SU-DHL-6 (cell line): Measurements from ENCODE around the gene UQCC2.

ENCODE experiments used
- H2AFZ ChIP-seq: fragments of 200-600 bp; sonication (generic); 2 replicates; pipeline ENCODE4 v1.6.1; 2014; ENCODE audit warnings: low read depth, mild to moderate bottlenecking, moderate library complexity, mixed read lengths, antibody characterized with exemption, low read length; ENCODE audit not compliant: severe bottlenecking
- H3F3A ChIP-seq: fragments of 200-600 bp; shearing (Covaris generic); 2 replicates; pipeline ENCODE4 v1.6.0; 2016; ENCODE audit warnings: antibody characterized with exemption, mild to moderate bottlenecking; ENCODE audit not compliant: insufficient read depth
- H3K27ac ChIP-seq: fragments of 200-600 bp; sonication (generic); 2 replicates; pipeline ENCODE4 v1.5.1; 2016; ENCODE audit warnings: low read depth, mild to moderate bottlenecking, low read length, moderate library complexity, mixed read lengths
- H3K27me3 ChIP-seq: fragments of 200-600 bp; sonication (generic), shearing (Covaris generic); 2 replicates; pipeline ENCODE4 v1.6.0; 2014; ENCODE audit warnings: mild to moderate bottlenecking, low read length
- H3K36me3 ChIP-seq: fragments of 200-600 bp; sonication (generic); 2 replicates; pipeline ENCODE4 v1.6.1; 2014; ENCODE audit warnings: mild to moderate bottlenecking, low read length, mixed read lengths
- H3K4me2 ChIP-seq: fragments of 300-600, 200-600 bp; shearing (Covaris generic), sonication (generic); 2 replicates; pipeline ENCODE4 v1.6.0; 2014; ENCODE audit warnings: low read length, low read depth, mild to moderate bottlenecking; ENCODE audit not compliant: poor library complexity, severe bottlenecking
- H3K4me3 ChIP-seq: fragments of 200-600 bp; sonication (generic); 2 replicates; pipeline ENCODE4 v1.5.1; 2014; ENCODE audit warnings: antibody characterized with exemption, low read length, mild to moderate bottlenecking, mixed read lengths; ENCODE audit not compliant: insufficient read depth, poor library complexity, severe bottlenecking
- H3K79me2 ChIP-seq: fragments of 200-600 bp; sonication (generic); 2 replicates; pipeline ENCODE4 v1.6.1; 2014; ENCODE audit warnings: mild to moderate bottlenecking, low read length, moderate library complexity; ENCODE audit not compliant: insufficient read depth
- H3K9ac ChIP-seq: fragments of 200-600 bp; sonication (generic); 2 replicates; pipeline ENCODE4 v1.7.0; 2014; ENCODE audit warnings: mild to moderate bottlenecking, low read length
- H3K9me2 ChIP-seq: fragments of 200-600 bp; sonication (generic); replicated peaks from 2 replicates; pipeline ENCODE4 v1.6.1; 2014; ENCODE audit warnings: low read length; ENCODE audit not compliant: insufficient read depth
- H3K9me3 ChIP-seq: fragments of 200-600 bp; sonication (generic); 2 replicates; pipeline ENCODE4 v1.6.1; 2014; ENCODE audit warnings: low read length, mixed read lengths; ENCODE audit not compliant: insufficient read depth
- H4K20me1 ChIP-seq: fragments of 200-600 bp; sonication (generic); 2 replicates; pipeline ENCODE4 v1.6.1; 2014; ENCODE audit warnings: low read depth, mild to moderate bottlenecking, antibody characterized with exemption, low read length, moderate library complexity, mixed read lengths
- CTCF ChIP-seq: fragments of 200-600 bp; sonication (generic); IDR thresholded peaks from one replicate; pipeline ENCODE4 v1.5.1; 2017; ENCODE audit warnings: antibody characterized with exemption, mild to moderate bottlenecking, low read length, moderate library complexity; ENCODE audit not compliant: insufficient read depth, poor library complexity, severe bottlenecking
- EZH2phosphoT487 ChIP-seq: fragments of 200-600 bp; sonication (generic), shearing (Covaris generic); conservative IDR thresholded peaks from 2 replicates; pipeline ENCODE4 v1.6.1; 2018; ENCODE audit warnings: mild to moderate bottlenecking, antibody characterized with exemption, low read length, moderate library complexity, mixed read lengths

UQCC2 gene

DNA sequence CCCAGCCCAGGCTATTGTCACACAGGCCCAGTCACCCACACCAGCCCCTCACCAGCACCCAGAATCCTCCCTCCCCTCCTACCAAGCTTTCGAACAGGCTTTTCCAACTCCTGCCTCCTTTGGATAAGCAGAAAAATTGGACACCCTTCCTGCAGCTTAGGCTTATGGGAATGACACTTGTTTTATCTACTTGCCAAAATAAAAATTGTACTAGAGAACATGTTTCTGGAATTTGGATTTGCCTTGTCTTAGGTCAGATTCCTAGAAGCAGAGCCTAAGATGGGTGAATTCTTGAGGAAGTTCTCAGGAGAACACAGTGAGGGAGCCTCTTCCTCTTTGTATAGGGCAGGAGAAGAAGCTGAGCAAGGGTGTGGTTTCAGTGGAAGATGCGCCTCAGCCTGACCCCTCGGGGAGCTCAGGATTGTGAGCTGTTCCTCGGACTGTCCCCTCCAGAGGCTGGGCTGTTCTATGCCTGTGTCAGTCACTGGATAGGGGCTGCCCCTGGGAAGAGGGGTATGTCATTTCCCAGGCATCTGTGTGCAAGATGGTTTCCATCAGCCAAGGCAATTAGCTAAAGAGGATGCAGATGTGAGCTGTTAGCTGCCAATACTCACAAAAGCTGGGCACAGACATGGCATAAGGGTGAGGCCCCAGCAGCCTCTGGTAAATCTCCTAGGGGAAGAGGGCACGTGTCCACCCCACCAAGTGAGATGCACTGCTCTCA is 56.5 kb downstream of the UQCC2 start:
- Histone ChIP-seq H3K9me3 (no peaks in the 10 kb centered on the region), H3K4me3 (no peak overlapping the region), H3K9ac (no peak overlapping the region), H3F3A (no peaks in the 10 kb centered on the region), H3K27ac (no peak overlapping the region), H3K79me2 (peaks cover 3% of the 10 kb centered on the region; the same call in 1 of the 2 replicates), H3K4me2 (no peak overlapping the region), H4K20me1 (no peaks in the 10 kb centered on the region), H3K27me3 (no peaks in the 10 kb centered on the region), H3K9me2 (no peaks in the 10 kb centered on the region), H2AFZ (no peak overlapping the region), H3K36me3 (no peaks in the 10 kb centered on the region)
- TF ChIP-seq CTCF (no peak), EZH2phosphoT487 (no peak)

- Histone ChIP-seq H3K27me3 (no peaks in the 10 kb centered on the region), H3K36me3 (no peaks in the 10 kb centered on the region), H2AFZ (no peak overlapping the region), H3K27ac (no peak overlapping the region), H3K9ac (no peak overlapping the region), H3K4me3 (no peak overlapping the region), H4K20me1 (no peaks in the 10 kb centered on the region), H3K79me2 (peaks cover 12% of the 10 kb centered on the region; the same call in 1 of the 2 replicates), H3F3A (0 out of 2 replicates have a peak, but pooled peaks cover 2% of the 10 kb centered on the region), H3K9me2 (no peaks in the 10 kb centered on the region), H3K4me2 (no peak overlapping the region), H3K9me3 (no peaks in the 10 kb centered on the region)
- no peak for TF ChIP-seq EZH2phosphoT487
- TF ChIP-seq CTCF: no peak
Measured at GRCh38 chr6:33652002-33652401, 59.5 kb downstream of the UQCC2 start.

DNA sequence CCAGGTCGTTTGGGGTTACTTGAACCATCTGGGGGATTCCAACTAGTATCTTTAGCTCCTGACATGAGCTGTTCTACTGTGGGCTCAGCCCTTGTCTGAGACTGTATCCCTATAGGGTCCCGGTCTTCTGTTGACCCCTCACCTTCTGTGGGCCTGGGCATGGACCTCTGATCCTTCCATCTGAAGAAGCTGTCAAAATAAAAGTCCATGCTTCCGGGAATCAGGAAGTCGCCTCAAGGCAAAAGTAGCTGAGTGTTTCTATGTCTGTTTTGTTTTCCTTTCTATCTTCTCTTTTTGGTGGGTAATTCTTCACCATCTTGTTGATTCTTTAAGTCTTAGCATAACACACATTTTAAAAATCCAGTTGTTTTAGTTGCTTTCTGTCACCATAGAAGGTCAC is 60.1 kb downstream of the UQCC2 start:
- no peaks in the 10 kb centered on the region for H3K27me3 ChIP-seq
- H3K79me2 ChIP-seq: peaks cover 12% of the 10 kb centered on the region; the same call in 1 of the 2 replicates
- TF ChIP-seq CTCF (no peak), EZH2phosphoT487 (no peak)
- no peak overlapping the region for H3K27ac ChIP-seq
- H3K36me3 ChIP-seq: no peaks in the 10 kb centered on the region
- no peaks in the 10 kb centered on the region for H4K20me1 ChIP-seq
- no peaks in the 10 kb centered on the region for H3K9me3 ChIP-seq
- no peaks in the 10 kb centered on the region for H3K9me2 ChIP-seq
- H3K4me2 ChIP-seq: no peak overlapping the region
- H3K9ac ChIP-seq: no peak overlapping the region
- no peak overlapping the region for H3K4me3 ChIP-seq
- H2AFZ ChIP-seq: no peak overlapping the region
- H3F3A ChIP-seq: 0 out of 2 replicates have a peak, but pooled peaks cover 2% of the 10 kb centered on the region
